Panc1 (cell line): ENCODE data around the gene ZNF674. TPM values are rescaled to one million over a fixed set of nuclear protein-coding genes. Genes with fewer than 3 reads are reported as not detected.
"Not testable (repeated sequence)": the region's sequence is repeated elsewhere in the genome, so short reads cannot be mapped to it uniquely, and the experiment has no call there.

Experiments used
- ATAC-seq: fragments of 200-7000 bp; cut with Tn5 transposase; 2 replicates; pipeline ENCODE4 v1.9.1; 2020; ENCODE audit warnings: mild to moderate bottlenecking, moderate library complexity
- BruUV-seq: library from RNA; stranded (reverse); fragments of 400-500 nt; replicated peaks from 2 replicates; lab custom pipeline; 2021; lab: Mats Ljungman, UMichigan
- CTCF ChIA-PET: fragments of 300-600 bp; sonication (Branson Sonifier 250); formaldehyde crosslinking; loops from one replicate; lab custom pipeline; 2022; ENCODE audit warnings: antibody characterized with exemption; lab: Charles Lee
- POLR2A ChIA-PET: fragments of 300-600 bp; sonication (Branson Sonifier 250); formaldehyde crosslinking; loops from one replicate; lab custom pipeline; 2022; ENCODE audit warnings: antibody characterized with exemption; lab: Charles Lee
- DNase-seq: peaks from one replicate; pipeline ENCODE4 v3.0.0-alpha.2; 2010; ENCODE audit warnings: low read depth, low spot score
- H3K27ac ChIP-seq: 2 replicates; pipeline ENCODE4 v1.5.1; 2011; ENCODE audit warnings: mild to moderate bottlenecking, low read length, inconsistent platforms
- H3K27me3 ChIP-seq: fragments of 200-500 bp; sonication (Bioruptor generic); 2 replicates; pipeline ENCODE4 v1.6.0; 2014; ENCODE audit warnings: low read length, inconsistent platforms; ENCODE audit not compliant: control insufficient read depth, insufficient read depth
- H3K36me3 ChIP-seq: fragments of 200-500 bp; sonication (Bioruptor generic); 2 replicates; pipeline ENCODE4 v1.5.1; 2014; ENCODE audit warnings: inconsistent platforms, mild to moderate bottlenecking, low read length, moderate library complexity; ENCODE audit not compliant: control insufficient read depth, insufficient read depth
- H3K4me1 ChIP-seq: 2 replicates; pipeline ENCODE4 v1.5.1; 2011; ENCODE audit warnings: inconsistent platforms, mild to moderate bottlenecking, low read length, moderate library complexity; ENCODE audit not compliant: control insufficient read depth, insufficient read depth
- H3K4me3 ChIP-seq, 2 experiments: 2 replicates each; pipeline ENCODE4 v1.5.1; 2011 to 2012; ENCODE audit warnings: low read depth in 2 of 2, low read length in 2 of 2, mild to moderate bottlenecking in 2 of 2, inconsistent platforms in 1 of 2, moderate library complexity in 1 of 2
- H3K9me3 ChIP-seq: fragments of 200-500 bp; sonication (Bioruptor generic); 2 replicates; pipeline ENCODE4 v1.5.1; 2014; ENCODE audit warnings: low read depth, mild to moderate bottlenecking, inconsistent platforms, low read length, moderate library complexity; ENCODE audit not compliant: control insufficient read depth, insufficient read depth
- POLR2AphosphoS5 ChIP-seq: IDR thresholded peaks from 2 replicates; pipeline ENCODE4 v1.6.1; 2012; ENCODE audit warnings: mild to moderate bottlenecking, low read depth, low read length, moderate library complexity
- SIN3A ChIP-seq: IDR thresholded peaks from 2 replicates; pipeline ENCODE4 v1.6.1; 2012; ENCODE audit warnings: low read depth, mild to moderate bottlenecking, low read length, moderate library complexity, borderline replicate concordance; ENCODE audit not compliant: insufficient read depth
- TCF7L2 ChIP-seq: IDR thresholded peaks from 2 replicates; pipeline ENCODE4 v1.6.1; 2011; ENCODE audit warnings: mild to moderate bottlenecking, low read depth, low read length, inconsistent platforms
- in situ Hi-C: cut with HindIII; loops from 2 replicates; pipeline ENCODE4 v1.10.0; 2016; ENCODE audit warnings: low sequenced_read_pairs, low pct_unique_long_range_greater_than_20kb
- intact Hi-C: fragments of 100-400 bp; cut with micrococcal nuclease; formaldehyde crosslinking; loops from one replicate; pipeline ENCODE4 v1.10.0; 2022; ENCODE audit not compliant: unreplicated experiment
- total RNA-seq: library from RNA; stranded (reverse); gene quantifications from one replicate; pipeline ENCODE4 v1.2.1, GENCODE V29; 2021; ENCODE audit not compliant: unreplicated experiment
- TF ChIP-seq, protein P1 (sequence below), 2 experiments: IDR thresholded peaks; 2 replicates each; pipeline ENCODE4 v1.6.1; 2011 to 2012; ENCODE audit warnings: low read depth in 2 of 2, control low read depth in 1 of 2, low read length in 1 of 2, mild to moderate bottlenecking in 1 of 2, moderate library complexity in 1 of 2; ENCODE audit not compliant: insufficient read depth in 1 of 2
- TF ChIP-seq, protein P2 (sequence below): fragments of 450-650 bp; IDR thresholded peaks from 2 replicates; pipeline ENCODE4 v1.5.1; 2017; ENCODE audit warnings: mild to moderate bottlenecking

The ZNF674 gene
- total RNA-seq, 1 experiment from 2014 or later = 7.2 TPM

DNA sequence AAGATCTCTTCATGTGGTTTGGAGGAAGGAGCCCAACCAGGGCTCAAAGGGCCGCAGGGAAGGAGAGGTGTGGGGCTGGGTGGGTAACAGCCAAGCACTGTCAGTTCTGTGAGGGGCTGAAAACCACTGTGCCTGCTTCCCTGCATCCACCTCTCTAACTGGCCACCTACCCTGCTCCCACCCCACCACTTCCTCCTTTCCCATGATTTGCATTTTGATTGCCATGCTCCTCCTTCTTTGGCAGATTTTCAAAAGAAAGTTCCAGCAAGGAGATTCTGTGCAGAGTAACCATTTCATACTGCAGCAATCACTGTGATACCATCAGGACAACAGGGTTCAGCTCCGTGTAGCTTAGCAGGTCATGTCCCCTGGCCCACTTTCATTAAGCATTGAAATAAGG is 1.8 kb downstream of the ZNF674 start:
- Histone ChIP-seq H3K4me1 (peaks cover 24% of the 10 kb centered on the region), H3K36me3 (peaks cover 2% of the 10 kb centered on the region; the same call in 1 of the 2 replicates), H3K27me3 (no peaks in the 10 kb centered on the region), H3K4me3 (no peak overlapping the region), H3K27ac (no peak overlapping the region), H3K9me3 (no peaks in the 10 kb centered on the region)
- DNase-seq (no peak), ATAC-seq (no peak)
- BruUV-seq = no TSS peak
- TF ChIP-seq, protein P1, sequence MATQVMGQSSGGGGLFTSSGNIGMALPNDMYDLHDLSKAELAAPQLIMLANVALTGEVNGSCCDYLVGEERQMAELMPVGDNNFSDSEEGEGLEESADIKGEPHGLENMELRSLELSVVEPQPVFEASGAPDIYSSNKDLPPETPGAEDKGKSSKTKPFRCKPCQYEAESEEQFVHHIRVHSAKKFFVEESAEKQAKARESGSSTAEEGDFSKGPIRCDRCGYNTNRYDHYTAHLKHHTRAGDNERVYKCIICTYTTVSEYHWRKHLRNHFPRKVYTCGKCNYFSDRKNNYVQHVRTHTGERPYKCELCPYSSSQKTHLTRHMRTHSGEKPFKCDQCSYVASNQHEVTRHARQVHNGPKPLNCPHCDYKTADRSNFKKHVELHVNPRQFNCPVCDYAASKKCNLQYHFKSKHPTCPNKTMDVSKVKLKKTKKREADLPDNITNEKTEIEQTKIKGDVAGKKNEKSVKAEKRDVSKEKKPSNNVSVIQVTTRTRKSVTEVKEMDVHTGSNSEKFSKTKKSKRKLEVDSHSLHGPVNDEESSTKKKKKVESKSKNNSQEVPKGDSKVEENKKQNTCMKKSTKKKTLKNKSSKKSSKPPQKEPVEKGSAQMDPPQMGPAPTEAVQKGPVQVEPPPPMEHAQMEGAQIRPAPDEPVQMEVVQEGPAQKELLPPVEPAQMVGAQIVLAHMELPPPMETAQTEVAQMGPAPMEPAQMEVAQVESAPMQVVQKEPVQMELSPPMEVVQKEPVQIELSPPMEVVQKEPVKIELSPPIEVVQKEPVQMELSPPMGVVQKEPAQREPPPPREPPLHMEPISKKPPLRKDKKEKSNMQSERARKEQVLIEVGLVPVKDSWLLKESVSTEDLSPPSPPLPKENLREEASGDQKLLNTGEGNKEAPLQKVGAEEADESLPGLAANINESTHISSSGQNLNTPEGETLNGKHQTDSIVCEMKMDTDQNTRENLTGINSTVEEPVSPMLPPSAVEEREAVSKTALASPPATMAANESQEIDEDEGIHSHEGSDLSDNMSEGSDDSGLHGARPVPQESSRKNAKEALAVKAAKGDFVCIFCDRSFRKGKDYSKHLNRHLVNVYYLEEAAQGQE (IDR thresholded peaks at IDR 0.05; ENCODE audit: insufficient read depth in 1 of 2, low read depth in 2 of 2, low read length in 1 of 2) = no peak
- TF ChIP-seq, protein P2, sequence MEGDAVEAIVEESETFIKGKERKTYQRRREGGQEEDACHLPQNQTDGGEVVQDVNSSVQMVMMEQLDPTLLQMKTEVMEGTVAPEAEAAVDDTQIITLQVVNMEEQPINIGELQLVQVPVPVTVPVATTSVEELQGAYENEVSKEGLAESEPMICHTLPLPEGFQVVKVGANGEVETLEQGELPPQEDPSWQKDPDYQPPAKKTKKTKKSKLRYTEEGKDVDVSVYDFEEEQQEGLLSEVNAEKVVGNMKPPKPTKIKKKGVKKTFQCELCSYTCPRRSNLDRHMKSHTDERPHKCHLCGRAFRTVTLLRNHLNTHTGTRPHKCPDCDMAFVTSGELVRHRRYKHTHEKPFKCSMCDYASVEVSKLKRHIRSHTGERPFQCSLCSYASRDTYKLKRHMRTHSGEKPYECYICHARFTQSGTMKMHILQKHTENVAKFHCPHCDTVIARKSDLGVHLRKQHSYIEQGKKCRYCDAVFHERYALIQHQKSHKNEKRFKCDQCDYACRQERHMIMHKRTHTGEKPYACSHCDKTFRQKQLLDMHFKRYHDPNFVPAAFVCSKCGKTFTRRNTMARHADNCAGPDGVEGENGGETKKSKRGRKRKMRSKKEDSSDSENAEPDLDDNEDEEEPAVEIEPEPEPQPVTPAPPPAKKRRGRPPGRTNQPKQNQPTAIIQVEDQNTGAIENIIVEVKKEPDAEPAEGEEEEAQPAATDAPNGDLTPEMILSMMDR = no peak
- TF ChIP-seq SIN3A (no peak), POLR2AphosphoS5 (no peak), TCF7L2 (no peak)
- ChIA-PET POLR2A (no interaction called here), CTCF (no interaction called here)
- intact Hi-C loops (no loop called here), in situ Hi-C loops (no loop called here)

DNA sequence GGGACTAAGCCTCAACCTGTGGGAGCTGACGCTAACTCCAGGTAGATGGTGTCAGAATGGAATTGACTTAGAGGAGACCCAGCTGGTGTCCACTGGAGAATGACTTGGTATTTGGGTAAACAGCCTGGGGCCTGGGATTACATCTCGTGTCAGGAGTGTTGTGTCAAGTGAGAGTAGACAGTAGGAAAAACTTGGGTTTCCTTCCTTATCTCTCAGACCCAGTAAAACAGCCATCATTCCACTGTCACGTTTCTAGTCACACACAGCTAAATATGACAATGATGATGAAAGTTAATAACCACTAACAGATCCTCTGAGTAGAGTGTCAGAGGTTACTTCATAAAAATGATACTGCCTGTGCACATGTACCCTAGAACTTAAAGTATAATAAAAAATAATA is 13.8 kb downstream of the ZNF674 start:
- Histone ChIP-seq H3K27me3 (no peaks in the 10 kb centered on the region), H3K9me3 (no peaks in the 10 kb centered on the region), H3K27ac (no peak overlapping the region), H3K4me3 (no peak overlapping the region), H3K4me1 (no peaks in the 10 kb centered on the region), H3K36me3 (no peaks in the 10 kb centered on the region)
- POLR2A ChIA-PET = no interaction called here
- CTCF ChIA-PET = no interaction called here
- BruUV-seq = no TSS peak
- intact Hi-C loops (no loop called here), in situ Hi-C loops (no loop called here)
- TF ChIP-seq, protein P2 = no peak
- no peak for TF ChIP-seq SIN3A
- TF ChIP-seq TCF7L2 = no peak
- TF ChIP-seq POLR2AphosphoS5 = no peak
- TF ChIP-seq, protein P1 (IDR thresholded peaks at IDR 0.05; ENCODE audit: insufficient read depth in 1 of 2, low read depth in 2 of 2, low read length in 1 of 2) = no peak
- no peak for DNase-seq
- ATAC-seq = no peak

DNA sequence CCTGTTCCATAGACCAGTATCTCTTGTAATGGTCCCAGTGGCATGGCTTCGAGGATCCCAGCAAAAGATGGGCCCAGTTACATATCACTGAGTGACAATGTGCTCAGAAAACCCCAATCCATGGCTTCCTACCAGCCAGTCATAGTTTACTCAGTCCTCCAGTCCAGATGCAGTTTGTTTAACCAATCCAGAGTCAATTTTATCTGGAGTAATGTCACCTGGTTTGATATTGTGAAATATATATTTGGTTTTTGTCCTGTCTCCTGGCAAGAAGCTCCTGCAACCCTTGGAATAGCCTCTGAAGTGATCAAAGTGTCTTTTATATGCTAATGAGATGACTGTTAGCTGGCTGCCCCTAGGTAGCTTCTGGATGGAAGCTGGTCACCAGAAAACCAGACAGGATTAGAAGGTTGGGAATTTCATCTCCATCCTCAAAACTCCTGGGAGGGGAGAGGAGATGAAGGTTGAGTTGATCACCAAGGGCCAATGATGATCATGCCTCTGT is 14.8 kb downstream of the ZNF674 start:
- POLR2A ChIA-PET, intact Hi-C loops, in situ Hi-C loops, H3K9me3 ChIP-seq, CTCF ChIA-PET, H3K4me1 ChIP-seq, H3K27me3 ChIP-seq, H3K27ac ChIP-seq, BruUV-seq, DNase-seq, H3K36me3 ChIP-seq, ATAC-seq, H3K4me3 ChIP-seq: not testable (repeated sequence)
